Prostate gland (tissue), 2 donors: ENCODE measurements around the gene GFI1B.

Source experiments
- CTCF ChIP-seq, 4 experiments: fragments of 200-600 bp in 2 of 4; fragments of 450-650 bp in 2 of 4; sonication (generic) in 2 of 4; IDR thresholded peaks; 1 replicate in 3 of 4; 2 replicates in 1 of 4; pipeline ENCODE4 v1.5.1; 2016 to 2019; ENCODE audit warnings: antibody characterized with exemption in 4 of 4, mild to moderate bottlenecking in 2 of 4, moderate library complexity in 2 of 4
- POLR2A ChIP-seq: fragments of 450-650 bp; IDR thresholded peaks from one replicate; pipeline ENCODE4 v1.6.1; 2016; ENCODE audit warnings: antibody characterized with exemption, mild to moderate bottlenecking

- TF ChIP-seq CTCF (IDR thresholded peaks at IDR 0.05) (no peak), POLR2A (no peak)
Observed at GRCh38 chr9:133032171-133032570, 53.7 kb downstream of the GFI1B start.
